HG02884 (cell line): ENCODE results near the gene KLHL5.
A peak's percentile ranks its signal among the peaks of the same experiment; 100 is the strongest.
"Not testable (repeated sequence)": the region's sequence is repeated elsewhere in the genome, so short reads cannot be mapped to it uniquely, and the experiment has no call there.

Experiments
- ATAC-seq: cut with Tn5 transposase; IDR thresholded peaks from one replicate; pipeline ENCODE4 v1.9.1; 2021; ENCODE audit warnings: mild to moderate bottlenecking, moderate library complexity; ENCODE audit not compliant: unreplicated experiment

The KLHL5 gene

DNA sequence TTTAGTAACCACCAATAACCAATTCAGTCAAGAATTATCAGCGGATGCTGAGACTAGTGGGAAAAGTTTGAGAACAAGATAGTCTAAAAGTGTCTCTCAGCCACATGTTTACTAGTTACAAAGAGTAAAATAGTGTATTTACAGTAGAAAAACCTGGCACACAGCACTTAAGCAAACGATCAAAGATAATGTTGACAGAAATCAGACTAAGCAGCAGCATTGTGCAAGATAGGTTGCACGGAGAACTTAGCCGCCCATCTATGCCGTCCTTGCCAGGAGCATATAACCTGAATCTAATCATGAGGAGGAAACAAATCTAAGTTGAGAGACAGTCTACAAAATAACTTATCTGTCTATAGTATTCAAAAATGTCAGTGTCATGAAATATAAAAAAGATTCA is 35.3 kb downstream of the KLHL5 start:
- ATAC-seq, result no peak

DNA sequence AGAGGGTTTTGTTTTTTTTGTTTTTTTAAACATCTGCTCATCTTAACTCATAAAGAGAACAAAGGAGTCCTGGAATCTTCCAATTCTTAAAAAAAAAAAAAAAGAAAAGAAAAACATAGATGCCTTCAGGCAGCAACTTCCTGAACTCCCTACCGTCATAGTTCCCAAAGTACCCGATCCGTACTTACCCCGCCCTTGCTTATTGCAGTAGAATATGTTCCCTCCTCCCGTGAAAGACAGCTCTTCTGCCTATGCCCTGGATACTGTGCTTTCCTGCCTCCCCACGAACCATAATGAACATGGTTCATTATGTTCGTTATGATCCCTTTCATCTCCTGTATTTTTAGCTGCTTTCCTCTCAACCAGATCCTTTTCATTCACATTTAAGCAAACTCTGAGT is 40.3 kb downstream of the KLHL5 start:
- ATAC-seq, result no peak

DNA sequence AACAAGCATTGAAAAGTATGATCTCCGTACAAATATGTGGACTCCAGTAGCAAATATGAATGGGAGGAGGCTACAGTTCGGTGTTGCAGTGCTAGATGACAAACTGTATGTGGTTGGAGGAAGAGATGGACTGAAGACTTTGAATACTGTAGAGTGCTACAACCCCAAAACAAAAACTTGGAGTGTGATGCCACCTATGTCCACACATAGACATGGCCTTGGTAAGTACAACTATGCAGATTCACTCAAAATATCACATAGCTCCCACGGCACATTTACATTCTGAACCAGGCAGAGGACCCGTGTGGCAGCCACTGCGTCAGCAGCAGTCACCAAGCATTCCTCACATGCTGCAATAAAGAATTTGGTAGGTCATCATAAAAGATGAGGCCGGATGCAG is 41.3 kb downstream of the KLHL5 start:
- no peak for ATAC-seq

DNA sequence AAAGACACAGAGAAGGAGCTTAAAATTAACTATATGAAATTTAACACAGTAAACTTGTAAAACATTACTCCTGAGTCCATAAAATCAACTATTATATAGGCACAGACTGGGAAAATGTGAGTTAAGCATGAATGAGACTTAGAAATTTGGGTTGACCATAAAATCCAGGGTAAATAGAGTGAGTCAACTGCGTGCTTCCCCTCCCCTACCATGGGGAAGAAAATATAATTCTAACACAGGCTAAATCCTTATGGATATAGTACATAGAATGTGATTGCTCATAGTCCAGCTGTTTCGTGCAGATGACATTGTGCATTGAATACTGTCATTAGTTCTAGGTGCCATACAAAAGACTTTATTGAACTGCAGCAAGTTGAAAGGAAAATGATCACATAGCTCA is 42.2 kb downstream of the KLHL5 start:
- ATAC-seq, result no peak

DNA sequence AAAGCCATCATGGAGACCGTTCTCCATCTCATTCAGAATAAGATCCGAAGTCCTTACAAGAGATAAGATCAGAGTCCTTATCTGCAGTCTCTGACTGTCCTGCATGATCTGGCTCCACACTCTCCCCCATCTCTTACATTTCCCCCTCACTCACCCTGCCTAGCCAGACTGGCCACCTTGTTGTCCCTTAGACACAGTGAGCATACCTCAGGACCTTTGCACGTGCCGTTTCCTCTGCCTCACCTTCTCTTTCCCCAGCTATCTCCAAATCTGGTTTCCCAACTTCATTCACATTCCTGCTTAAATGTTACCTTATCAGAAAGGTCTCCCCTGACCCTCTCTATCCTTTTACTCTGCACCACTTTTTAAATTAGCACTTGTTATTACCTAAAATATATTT is 44.0 kb downstream of the KLHL5 start:
- no peak for ATAC-seq

DNA sequence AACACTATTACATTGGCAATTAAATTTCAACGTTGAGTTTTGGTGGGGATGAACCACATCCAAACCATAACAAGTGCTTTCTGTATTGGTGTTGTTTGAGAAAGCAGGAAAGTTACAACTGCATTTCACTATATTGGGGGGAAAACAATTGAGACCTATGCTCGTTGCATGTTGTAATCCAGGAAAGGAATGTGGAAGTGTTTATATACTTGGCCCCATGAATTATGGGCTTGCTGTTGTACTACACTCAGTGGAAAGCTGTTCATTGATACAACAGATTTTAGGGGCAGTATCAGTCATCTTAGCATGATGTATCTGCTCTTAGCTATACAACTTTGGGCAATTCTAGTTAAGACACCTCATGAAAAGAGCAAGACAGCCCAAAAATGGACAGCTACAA is 52.4 kb downstream of the KLHL5 start:
- no peak for ATAC-seq

DNA sequence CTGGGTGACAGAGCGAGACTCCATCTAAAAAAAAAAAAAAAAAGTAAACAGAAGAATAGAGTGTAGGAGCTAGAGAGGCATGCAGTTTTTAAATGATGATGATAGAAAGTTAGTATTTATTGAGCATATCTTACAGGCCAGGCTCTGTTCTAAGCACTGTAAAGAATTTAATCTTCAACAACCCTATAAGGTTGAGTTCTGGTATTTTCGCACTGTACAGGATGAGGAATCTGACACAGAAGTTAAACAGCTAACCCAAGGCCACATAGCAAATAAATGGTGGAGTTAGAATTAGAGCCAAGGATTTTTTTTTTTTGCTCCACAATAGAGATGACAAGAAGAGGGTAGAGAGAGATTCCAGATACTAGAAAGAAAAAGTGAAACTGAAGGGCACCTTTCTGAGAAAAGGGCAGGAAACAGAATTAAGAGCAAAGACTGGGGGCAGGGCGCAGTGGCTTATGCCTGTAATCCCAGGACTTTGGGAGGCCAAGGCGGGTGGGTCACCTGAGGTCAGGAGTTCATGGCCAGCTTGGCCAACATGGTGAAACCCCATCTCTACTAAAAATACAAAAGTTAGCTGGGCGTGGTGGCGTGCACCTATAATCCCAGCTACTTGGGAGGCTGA is 56.1 kb downstream of the KLHL5 start:
- no peak for ATAC-seq

DNA sequence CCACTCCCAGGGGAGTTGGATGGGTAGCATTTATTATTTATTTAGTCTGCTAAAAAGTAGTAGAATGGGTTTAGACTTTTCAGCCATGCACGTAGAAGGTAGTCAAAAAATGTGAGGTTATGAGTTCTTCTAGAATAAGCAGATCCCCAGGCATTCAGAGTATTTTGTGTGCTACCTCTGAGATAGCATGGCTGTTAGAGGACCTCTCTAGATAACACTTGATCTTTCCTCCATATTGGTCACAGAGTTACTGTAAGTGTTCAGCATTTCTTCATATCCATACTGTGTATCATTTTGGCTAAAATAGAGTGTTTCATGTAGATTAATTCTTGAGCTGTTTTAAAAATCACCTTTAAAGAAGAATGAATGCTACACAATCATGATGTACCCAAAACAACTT is 58.4 kb downstream of the KLHL5 start:
- no peak for ATAC-seq

DNA sequence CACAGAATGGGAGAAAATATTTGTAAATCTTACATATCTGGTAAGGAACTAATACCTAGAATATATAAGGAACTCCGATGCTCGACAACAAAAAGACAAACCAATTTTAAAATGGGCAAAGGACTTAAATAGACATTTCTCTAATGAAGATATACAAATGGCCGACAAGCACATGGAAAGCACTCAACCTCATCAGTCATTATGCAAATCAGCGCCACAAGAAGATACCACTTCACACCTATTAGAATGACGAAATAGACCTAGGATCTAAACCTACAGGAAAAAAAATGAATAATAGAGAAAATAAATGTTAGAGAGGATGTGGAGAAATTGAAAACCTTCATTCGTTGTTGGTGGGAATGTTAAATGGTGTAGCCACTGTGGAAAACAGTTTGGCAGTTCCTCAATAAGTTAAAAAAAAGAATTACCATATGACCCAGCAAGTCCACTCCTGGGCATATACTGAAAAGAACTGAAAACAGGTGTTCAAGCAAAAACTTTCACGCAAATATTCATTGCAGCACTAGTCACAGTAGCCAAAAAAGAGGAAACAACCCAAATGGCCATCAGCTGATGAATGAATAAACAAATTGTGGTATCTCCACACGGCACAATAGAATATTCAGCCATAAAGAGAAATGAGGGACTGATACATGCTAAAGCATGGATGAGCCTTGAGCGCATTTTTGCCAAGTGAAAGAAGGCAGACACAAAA is 63.0 kb downstream of the KLHL5 start:
- peak; percentile 69 for ATAC-seq

DNA sequence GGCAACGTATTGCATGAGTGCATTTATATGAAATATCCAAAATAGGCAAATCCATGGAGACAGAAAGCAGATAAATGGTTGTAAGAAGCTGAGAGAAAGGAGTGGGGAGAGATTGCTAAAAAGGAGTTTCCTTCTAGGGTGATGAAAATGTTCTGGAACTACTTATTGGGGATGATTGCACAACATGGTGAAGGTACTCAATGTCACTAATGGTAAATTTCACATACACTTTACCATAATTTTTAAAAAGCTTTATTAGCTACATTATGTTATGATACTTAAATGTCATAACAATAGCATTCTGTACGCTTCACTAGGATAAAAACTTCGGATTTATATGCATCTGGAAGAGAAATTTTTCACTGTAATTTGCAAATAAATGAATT is 63.6 kb downstream of the KLHL5 start:
- no peak for ATAC-seq

DNA sequence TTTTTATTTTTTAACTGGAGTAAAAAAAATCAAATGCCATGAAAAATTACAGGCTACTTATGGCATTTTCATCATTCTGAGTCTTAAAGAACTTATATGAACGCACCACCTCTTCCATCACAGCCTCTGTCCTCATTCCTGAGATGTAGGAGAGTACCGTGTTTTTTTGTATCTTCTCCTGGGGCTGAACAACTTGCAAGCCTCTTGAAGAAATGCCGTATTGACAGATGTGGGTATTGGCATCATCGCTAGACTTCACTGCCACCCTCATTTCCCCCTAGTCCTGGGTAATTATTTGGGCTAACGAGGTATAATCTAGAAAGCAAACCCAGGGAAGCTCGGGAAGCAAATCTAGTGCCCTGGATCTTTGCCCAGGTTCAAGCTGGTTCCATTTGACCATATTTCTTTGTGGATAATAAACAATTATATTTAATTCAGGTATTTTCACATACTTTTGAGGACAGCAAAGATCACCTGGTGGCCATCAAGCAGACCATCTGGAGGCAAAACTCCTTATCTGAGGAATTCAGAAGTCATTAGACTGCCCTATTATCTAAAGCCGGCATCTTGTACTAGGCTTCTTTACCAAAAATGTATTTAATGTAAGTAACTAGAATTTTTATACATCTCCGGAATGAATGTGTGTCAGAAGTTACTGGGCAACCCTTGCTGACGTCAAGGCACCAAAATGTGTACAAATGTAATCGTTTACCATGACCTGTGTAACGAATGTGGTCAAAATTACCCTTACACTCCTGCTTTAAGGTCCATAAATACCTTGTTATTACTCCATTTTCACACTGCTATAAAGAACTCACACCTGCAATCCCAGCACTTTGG is 64.4 kb downstream of the KLHL5 start:
- ATAC-seq, result no peak

DNA sequence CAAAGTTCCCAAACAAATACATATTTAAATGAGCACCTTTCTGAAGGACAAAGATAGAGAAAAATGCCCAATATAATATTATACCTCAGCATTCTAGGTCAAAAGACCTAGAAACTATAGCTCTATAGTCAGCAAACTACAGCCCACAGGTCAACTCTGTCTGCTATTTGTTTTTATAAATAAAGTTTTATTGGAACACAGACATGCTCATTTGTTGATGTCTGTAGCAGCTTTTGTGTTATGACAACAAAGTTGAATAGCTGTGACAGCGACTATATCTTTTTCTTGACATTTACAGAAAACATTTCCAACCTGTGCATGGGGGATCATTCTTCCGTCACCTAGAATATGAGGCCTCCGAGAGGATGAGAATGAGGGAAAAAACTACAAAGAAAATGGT is 71.6 kb downstream of the KLHL5 start:
- ATAC-seq, result no peak

DNA sequence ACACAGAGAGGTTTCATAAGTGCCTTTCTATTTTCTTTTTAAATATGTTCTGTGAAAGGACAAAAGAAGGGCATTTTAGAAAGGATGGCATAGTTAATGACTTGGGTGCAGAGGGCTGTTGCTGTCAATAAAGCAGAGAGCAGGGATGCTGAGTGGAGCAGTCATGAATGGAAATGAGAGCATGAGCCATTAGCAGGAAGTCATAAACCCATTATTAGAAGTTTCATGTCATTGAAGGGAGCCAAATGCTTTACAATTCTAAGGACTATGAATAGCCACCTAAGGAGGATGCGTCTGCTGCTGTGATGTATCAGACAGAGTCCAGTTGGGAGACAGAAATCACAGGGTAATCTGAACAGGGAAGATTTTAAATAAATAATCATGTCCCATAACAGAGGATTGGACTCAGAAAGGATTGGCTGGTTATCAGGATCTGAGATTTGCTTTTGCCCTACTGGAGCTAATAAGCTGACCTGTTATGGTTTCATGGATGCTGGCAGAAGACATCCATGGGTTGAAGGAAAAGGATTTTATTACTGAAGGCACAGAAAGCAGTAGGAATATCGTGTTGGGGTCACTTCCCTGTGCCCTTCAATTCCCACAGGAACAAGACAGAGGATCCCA is 72.8 kb downstream of the KLHL5 start:
- no peak for ATAC-seq

DNA sequence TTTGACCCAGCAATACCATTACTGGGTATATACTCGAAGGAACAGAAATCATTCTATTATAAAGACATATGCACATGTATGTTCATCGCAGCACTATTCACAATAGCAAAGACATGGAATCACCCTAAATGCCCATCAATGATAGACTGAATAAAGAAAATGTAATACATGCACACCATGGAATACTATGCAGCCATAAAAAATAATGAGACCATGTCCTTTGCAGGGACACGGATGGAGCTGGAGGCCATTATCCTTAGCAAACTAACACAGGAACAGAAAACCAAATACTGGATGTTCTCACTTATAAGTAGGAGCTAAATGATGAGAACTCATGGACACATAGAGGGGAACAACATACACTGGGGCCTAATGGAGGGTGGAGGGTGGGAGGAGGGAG is 76.2 kb downstream of the KLHL5 start:
- ATAC-seq, result not testable (repeated sequence)

DNA sequence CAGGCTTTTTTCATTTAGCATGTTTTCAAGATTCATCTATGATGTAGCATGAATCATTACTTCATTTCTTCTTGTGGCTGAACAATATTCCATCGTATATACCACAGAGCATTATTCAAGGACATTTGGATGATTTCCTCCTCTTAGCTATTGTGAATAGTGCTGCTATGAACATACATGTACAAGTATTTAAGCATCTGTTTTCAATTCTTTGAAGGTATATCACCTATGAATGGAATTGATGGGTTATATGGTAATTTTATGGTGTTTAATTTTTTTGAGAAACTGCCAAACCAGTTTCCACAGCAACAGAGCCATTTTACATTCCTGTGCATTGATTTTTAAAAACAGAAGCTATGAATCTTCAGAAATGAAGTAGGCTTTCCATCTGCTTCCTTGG is 84.2 kb downstream of the KLHL5 start:
- ATAC-seq, result no peak

DNA sequence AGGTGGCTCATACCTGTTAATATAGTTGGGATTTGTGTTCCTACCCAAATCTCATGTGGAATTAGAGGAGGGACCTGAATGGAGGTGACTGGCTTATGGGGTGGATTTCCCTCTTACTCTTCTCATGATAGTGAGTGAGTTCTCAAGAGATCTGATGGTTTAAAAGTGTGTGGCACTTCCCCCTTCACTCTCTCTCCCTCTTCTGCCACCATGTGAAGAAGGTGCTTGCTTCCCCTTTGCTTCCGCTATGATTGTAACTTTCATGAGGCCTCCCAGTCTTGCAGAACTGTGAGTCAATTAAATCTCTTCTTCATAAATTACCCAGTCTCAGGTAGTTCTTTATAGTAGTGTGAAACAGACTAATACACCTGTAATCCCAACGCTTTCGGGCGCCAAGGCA is 92.0 kb downstream of the KLHL5 start:
- ATAC-seq, result no peak

DNA sequence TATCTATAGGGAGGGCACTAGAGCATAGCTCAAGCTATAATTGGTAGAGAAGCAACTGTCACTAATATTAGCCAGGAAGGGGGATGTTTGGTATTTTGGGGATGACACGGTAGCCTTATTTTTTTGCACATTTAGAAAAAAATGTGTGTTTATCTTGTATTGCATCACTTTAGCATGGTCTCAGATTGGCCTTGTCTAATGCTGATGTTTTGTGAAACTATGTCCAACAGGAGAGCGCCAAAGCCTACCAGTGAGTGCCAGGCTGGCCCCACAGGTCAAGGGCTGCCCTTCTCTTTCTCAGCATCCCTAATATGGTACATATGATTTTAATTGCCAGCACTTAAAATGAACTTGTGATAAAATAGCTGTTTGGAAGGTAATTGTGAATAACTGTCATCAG is 95.5 kb downstream of the KLHL5 start:
- ATAC-seq, result no peak

DNA sequence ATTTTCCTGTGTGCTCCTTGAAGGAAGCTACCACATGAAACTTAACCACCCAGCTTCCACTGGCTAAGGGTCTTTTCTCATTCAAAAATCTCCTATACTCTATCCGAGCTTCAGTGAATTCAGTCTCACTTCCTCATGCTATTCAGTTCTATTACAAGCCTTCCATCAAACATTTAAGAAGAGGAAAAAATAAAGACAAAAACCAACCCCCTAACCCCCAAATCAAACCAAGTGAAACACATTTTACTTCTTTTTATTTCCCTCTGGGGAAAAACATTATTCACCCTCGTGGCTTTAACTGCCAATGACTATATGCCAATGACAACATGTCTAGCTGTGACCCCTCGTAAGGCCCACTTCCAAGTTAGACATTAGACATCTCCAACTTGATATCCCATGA is 104.1 kb downstream of the KLHL5 start:
- ATAC-seq, result no peak

DNA sequence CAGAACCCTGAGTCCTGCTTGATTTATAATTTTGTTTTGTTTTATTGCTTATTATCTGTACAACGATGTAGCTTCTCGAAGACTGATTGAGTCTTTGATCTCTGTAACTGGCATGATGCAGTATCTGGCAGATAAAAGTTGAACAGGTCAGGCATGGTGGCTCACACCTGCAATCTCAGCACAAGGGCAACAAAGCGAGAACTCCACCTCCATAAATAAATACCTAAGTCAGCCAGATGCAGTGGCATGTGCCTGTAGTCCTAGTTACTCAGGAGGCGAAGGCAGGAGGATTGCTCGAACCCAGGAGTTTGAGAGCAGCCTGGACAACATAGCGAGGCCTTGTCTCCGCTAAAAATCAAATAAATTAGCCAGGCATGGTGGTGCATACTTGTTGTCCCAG is 104.6 kb downstream of the KLHL5 start:
- no peak for ATAC-seq

DNA sequence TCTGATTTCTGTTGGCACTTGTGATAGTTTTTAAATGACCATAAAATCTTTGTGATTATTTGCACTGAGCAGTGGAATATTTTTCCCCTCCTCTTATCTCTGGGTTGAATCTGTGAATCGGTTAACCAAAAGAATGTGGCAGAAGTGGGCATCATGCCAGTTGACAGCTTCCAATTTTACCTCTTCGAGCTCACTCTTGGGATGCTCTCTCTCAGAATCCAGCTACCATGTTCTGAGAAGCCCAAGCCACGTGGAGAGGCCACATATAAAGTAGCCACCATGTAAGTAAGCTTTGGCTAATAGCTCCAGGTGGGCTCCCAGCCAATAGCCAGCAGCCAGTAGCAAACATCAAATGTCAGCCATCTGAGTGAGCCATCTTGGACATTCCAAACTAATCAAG is 107.4 kb downstream of the KLHL5 start:
- ATAC-seq, result no peak

DNA sequence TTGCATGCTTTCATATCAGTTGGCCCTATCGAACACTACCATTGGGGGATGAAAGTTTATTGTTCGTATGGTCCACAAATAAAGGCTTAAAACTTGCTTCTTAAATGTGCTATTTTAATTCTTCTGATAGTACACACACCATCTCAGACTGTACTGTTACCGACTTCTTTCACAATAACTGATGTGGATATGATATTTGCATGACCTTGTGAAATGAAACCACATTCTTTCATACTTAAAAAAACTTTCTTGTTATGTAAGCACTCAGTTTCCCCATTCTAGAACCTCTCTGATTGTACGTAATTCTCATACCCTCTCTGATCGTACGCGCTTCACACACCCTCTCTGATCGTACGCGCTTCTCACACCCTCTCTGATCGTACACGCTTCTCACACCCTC is 108.3 kb downstream of the KLHL5 start:
- ATAC-seq, result no peak
